HepG2 (cell line): ENCODE data around the gene ZNF142. TPM values are rescaled to one million over a fixed set of nuclear protein-coding genes. Genes with fewer than 3 reads are reported as not detected.
A peak's percentile ranks its signal among the peaks of the same experiment; 100 is the strongest.

ENCODE experiments used
- BRD4 ChIP-seq: sonication (generic); formaldehyde crosslinking; IDR thresholded peaks from 2 replicates; pipeline ENCODE4 v1.4.0; 2020; ENCODE audit warnings: missing genetic modification reagents
- DR1 ChIP-seq: sonication (generic); formaldehyde crosslinking; IDR thresholded peaks from 2 replicates; pipeline ENCODE4 v1.8.0; 2021; ENCODE audit warnings: mild to moderate bottlenecking, missing genetic modification reagents, inconsistent platforms
- MXD4 ChIP-seq: IDR thresholded peaks from 2 replicates; pipeline ENCODE4 v1.6.1; 2016; ENCODE audit warnings: mild to moderate bottlenecking, missing biosample characterization, missing genetic modification reagents
- NCOA1 ChIP-seq: sonication (generic); formaldehyde crosslinking; IDR thresholded peaks from 2 replicates; pipeline ENCODE4 v1.9.0; 2021; ENCODE audit warnings: missing genetic modification reagents
- RORA ChIP-seq: sonication (generic); formaldehyde crosslinking; IDR thresholded peaks from 2 replicates; pipeline ENCODE4 v1.5.0; 2020; ENCODE audit warnings: mild to moderate bottlenecking, missing genetic modification reagents, moderate library complexity
- SIX1 ChIP-seq: sonication (generic); formaldehyde crosslinking; IDR thresholded peaks from 2 replicates; pipeline ENCODE4 v1.4.0; 2020; ENCODE audit warnings: missing genetic modification reagents, borderline replicate concordance
- SNAPC2 ChIP-seq: sonication (generic); formaldehyde crosslinking; IDR thresholded peaks from 2 replicates; pipeline ENCODE4 v1.8.1; 2022; ENCODE audit warnings: mild to moderate bottlenecking, missing genetic modification reagents
- ZNF431 ChIP-seq: sonication (generic); formaldehyde crosslinking; IDR thresholded peaks from 2 replicates; pipeline ENCODE4 v1.9.0; 2022; ENCODE audit warnings: missing genetic modification reagents, low read depth, mild to moderate bottlenecking, borderline replicate concordance
- ZNF552 ChIP-seq: sonication (generic); formaldehyde crosslinking; IDR thresholded peaks from 2 replicates; pipeline ENCODE4 v1.9.0; 2022; ENCODE audit warnings: missing genetic modification reagents, mild to moderate bottlenecking, borderline replicate concordance
- ZNF780A ChIP-seq: sonication (generic); formaldehyde crosslinking; IDR thresholded peaks from 2 replicates; pipeline ENCODE4 v1.8.0; 2022; ENCODE audit warnings: mild to moderate bottlenecking, missing genetic modification reagents, moderate library complexity
- polyA plus RNA-seq, 8 experiments: library from polyadenylated mRNA; depleted of rRNA in 3 of 8; stranded (reverse) in 7 of 8; unstranded in 1 of 8; fragments of >200 nt; fragmentation: Illumina TruSeq in 4 of 8; extraction: Trizol in 4 of 8; gene quantifications; 2 replicates each; pipeline versions ENCODE4 v1.2.1 to v1.2.3, GENCODE V29; 2011 to 2016; ENCODE audit warnings: low read depth in 4 of 8, missing spikeins in 1 of 8, mixed read lengths in 1 of 8; ENCODE audit not compliant: insufficient read depth in 1 of 8
- total RNA-seq, 5 experiments: library from RNA; depleted of rRNA; stranded (reverse); fragments of >200 nt; fragmentation: Illumina TruSeq; extraction: Trizol; gene quantifications; 2 replicates each; pipeline ENCODE4 v1.2.3, GENCODE V29; 2016; ENCODE audit warnings: low read depth in 1 of 5
- TF ChIP-seq, protein P1 (sequence below): IDR thresholded peaks from 2 replicates; pipeline ENCODE4 v1.4.0; 2020; ENCODE audit warnings: mild to moderate bottlenecking, missing genetic modification reagents
- TF ChIP-seq, protein P2 (sequence below): sonication (generic); formaldehyde crosslinking; conservative IDR thresholded peaks from 2 replicates; pipeline ENCODE4 v1.4.0; 2020; ENCODE audit warnings: missing genetic modification reagents
- TF ChIP-seq, protein P3 (sequence below): sonication (generic); formaldehyde crosslinking; IDR thresholded peaks from 2 replicates; pipeline ENCODE4 v1.4.0; 2020; ENCODE audit warnings: mild to moderate bottlenecking, missing genetic modification reagents, borderline replicate concordance
- TF ChIP-seq, protein P4 (sequence below): sonication (generic); formaldehyde crosslinking; IDR thresholded peaks from 2 replicates; pipeline ENCODE4 v1.5.0; 2020; ENCODE audit warnings: mild to moderate bottlenecking, missing genetic modification reagents, borderline replicate concordance

ZNF142 gene
- total and polyA plus RNA-seq, 2 of the 13 experiments (the other 11 are each of a cell fraction or from before 2014, with no cell fraction given) = 4.8 to 11.4 TPM

DNA sequence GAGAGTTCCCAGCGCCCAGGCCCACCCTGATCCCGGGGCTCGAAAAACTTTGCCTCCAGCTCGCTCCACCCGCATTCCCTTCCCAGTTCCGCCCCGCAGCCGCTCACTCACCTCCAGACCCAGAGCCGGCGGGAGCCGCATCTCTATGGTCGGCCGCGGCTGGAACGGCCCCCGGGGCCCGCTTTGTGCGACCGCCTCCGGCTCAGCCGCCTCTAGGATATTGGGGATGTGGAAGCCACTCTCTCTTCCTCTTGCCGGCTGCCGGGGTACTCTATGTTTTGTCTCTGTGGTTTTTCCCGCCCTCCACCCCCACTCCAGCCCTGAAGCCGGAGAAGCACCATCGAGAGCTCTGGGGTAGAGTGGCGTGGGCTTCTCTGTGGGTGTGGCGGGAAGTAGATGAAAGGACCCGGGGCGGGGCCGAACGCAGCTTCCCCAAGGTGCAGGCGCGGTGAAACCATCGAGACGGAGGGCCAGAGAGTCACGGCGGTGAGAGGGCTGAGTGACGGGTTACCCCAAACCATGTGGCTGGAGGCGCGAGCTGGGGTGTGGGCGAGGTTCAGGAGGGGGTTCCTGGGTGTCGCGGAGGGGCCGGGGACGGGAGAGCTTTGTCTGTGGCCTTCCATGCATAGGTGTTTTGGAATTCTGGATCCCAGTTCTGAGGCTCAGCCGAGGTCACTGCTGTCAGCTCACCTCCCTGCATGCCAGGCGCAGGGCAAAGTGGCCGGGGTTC is at the start of gene ZNF142, which contains the start of gene BCS1L (continued):
- TF ChIP-seq, protein P1, sequence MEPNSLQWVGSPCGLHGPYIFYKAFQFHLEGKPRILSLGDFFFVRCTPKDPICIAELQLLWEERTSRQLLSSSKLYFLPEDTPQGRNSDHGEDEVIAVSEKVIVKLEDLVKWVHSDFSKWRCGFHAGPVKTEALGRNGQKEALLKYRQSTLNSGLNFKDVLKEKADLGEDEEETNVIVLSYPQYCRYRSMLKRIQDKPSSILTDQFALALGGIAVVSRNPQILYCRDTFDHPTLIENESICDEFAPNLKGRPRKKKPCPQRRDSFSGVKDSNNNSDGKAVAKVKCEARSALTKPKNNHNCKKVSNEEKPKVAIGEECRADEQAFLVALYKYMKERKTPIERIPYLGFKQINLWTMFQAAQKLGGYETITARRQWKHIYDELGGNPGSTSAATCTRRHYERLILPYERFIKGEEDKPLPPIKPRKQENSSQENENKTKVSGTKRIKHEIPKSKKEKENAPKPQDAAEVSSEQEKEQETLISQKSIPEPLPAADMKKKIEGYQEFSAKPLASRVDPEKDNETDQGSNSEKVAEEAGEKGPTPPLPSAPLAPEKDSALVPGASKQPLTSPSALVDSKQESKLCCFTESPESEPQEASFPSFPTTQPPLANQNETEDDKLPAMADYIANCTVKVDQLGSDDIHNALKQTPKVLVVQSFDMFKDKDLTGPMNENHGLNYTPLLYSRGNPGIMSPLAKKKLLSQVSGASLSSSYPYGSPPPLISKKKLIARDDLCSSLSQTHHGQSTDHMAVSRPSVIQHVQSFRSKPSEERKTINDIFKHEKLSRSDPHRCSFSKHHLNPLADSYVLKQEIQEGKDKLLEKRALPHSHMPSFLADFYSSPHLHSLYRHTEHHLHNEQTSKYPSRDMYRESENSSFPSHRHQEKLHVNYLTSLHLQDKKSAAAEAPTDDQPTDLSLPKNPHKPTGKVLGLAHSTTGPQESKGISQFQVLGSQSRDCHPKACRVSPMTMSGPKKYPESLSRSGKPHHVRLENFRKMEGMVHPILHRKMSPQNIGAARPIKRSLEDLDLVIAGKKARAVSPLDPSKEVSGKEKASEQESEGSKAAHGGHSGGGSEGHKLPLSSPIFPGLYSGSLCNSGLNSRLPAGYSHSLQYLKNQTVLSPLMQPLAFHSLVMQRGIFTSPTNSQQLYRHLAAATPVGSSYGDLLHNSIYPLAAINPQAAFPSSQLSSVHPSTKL (CRISPR knock-in tag) = peak; percentile 47; the same call in 1 of the 2 replicates
- 0 out of 2 replicates have a peak, but pooled peaks have one; percentile 51 for TF ChIP-seq BRD4
- TF ChIP-seq ZNF431 (CRISPR knock-in tag) = 0 out of 2 replicates have a peak, but pooled peaks have one; percentile 69
- peak; percentile 82 for TF ChIP-seq DR1 (CRISPR knock-in tag)
- TF ChIP-seq, protein P2, sequence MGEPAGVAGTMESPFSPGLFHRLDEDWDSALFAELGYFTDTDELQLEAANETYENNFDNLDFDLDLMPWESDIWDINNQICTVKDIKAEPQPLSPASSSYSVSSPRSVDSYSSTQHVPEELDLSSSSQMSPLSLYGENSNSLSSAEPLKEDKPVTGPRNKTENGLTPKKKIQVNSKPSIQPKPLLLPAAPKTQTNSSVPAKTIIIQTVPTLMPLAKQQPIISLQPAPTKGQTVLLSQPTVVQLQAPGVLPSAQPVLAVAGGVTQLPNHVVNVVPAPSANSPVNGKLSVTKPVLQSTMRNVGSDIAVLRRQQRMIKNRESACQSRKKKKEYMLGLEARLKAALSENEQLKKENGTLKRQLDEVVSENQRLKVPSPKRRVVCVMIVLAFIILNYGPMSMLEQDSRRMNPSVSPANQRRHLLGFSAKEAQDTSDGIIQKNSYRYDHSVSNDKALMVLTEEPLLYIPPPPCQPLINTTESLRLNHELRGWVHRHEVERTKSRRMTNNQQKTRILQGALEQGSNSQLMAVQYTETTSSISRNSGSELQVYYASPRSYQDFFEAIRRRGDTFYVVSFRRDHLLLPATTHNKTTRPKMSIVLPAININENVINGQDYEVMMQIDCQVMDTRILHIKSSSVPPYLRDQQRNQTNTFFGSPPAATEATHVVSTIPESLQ (CRISPR knock-in tag) = 0 out of 2 replicates have a peak, but pooled peaks have one; percentile 29
- peak; percentile 5; the same call in 1 of the 2 replicates for TF ChIP-seq SNAPC2 (CRISPR knock-in tag)
- TF ChIP-seq NCOA1 (CRISPR knock-in tag) = no peak; the same call in 1 of the 2 replicates
- TF ChIP-seq ZNF552 = no peak; the same call in 1 of the 2 replicates
- TF ChIP-seq, protein P3, sequence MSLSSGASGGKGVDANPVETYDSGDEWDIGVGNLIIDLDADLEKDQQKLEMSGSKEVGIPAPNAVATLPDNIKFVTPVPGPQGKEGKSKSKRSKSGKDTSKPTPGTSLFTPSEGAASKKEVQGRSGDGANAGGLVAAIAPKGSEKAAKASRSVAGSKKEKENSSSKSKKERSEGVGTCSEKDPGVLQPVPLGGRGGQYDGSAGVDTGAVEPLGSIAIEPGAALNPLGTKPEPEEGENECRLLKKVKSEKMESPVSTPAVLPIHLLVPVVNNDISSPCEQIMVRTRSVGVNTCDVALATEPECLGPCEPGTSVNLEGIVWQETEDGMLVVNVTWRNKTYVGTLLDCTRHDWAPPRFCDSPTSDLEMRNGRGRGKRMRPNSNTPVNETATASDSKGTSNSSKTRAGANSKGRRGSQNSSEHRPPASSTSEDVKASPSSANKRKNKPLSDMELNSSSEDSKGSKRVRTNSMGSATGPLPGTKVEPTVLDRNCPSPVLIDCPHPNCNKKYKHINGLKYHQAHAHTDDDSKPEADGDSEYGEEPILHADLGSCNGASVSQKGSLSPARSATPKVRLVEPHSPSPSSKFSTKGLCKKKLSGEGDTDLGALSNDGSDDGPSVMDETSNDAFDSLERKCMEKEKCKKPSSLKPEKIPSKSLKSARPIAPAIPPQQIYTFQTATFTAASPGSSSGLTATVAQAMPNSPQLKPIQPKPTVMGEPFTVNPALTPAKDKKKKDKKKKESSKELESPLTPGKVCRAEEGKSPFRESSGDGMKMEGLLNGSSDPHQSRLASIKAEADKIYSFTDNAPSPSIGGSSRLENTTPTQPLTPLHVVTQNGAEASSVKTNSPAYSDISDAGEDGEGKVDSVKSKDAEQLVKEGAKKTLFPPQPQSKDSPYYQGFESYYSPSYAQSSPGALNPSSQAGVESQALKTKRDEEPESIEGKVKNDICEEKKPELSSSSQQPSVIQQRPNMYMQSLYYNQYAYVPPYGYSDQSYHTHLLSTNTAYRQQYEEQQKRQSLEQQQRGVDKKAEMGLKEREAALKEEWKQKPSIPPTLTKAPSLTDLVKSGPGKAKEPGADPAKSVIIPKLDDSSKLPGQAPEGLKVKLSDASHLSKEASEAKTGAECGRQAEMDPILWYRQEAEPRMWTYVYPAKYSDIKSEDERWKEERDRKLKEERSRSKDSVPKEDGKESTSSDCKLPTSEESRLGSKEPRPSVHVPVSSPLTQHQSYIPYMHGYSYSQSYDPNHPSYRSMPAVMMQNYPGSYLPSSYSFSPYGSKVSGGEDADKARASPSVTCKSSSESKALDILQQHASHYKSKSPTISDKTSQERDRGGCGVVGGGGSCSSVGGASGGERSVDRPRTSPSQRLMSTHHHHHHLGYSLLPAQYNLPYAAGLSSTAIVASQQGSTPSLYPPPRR = peak; percentile 47; the same call in 1 of the 2 replicates
- 0 out of 2 replicates have a peak, but pooled peaks have one; percentile 24 for TF ChIP-seq SIX1 (CRISPR knock-in tag)
- no peak for TF ChIP-seq ZNF780A (CRISPR knock-in tag)
- peak; percentile 96 for TF ChIP-seq MXD4 (CRISPR knock-in tag)
- no peak for TF ChIP-seq RORA
- TF ChIP-seq, protein P4, sequence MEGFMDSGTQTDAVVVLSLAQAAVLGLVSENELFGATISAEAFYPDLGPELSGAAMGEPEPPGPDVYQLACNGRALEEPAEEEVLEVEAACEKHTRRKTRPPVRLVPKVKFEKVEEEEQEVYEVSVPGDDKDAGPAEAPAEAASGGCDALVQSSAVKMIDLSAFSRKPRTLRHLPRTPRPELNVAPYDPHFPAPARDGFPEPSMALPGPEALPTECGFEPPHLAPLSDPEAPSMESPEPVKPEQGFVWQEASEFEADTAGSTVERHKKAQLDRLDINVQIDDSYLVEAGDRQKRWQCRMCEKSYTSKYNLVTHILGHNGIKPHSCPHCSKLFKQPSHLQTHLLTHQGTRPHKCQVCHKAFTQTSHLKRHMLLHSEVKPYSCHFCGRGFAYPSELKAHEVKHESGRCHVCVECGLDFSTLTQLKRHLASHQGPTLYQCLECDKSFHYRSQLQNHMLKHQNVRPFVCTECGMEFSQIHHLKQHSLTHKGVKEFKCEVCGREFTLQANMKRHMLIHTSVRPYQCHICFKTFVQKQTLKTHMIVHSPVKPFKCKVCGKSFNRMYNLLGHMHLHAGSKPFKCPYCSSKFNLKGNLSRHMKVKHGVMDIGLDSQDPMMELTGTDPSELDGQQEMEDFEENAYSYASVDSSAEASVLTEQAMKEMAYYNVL (CRISPR knock-in tag) = peak; percentile 61
